ENCODE data around the gene AHDC1.

AHDC1 gene

DNA sequence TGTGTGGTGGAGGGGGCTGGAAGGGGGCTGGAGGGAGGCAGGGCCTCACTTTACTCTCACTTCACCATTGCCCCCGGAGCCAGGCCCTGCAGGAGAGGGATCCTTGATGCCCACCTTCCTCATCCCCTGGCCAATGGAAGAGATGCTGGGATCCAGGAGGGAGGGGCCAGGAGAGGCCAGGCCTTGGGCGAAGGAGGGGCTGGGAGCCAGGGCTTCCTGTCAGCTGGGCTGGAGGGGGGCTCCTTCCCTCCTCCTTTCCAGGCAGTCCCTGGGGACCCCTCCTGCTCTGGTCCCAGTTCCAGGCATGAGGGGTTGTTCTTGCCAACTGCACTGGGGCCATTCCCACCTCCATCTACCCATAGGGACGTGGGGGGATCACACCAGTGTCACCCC is 5.7 kb downstream of the AHDC1 start:
- DNase-seq, result no peak

DNA sequence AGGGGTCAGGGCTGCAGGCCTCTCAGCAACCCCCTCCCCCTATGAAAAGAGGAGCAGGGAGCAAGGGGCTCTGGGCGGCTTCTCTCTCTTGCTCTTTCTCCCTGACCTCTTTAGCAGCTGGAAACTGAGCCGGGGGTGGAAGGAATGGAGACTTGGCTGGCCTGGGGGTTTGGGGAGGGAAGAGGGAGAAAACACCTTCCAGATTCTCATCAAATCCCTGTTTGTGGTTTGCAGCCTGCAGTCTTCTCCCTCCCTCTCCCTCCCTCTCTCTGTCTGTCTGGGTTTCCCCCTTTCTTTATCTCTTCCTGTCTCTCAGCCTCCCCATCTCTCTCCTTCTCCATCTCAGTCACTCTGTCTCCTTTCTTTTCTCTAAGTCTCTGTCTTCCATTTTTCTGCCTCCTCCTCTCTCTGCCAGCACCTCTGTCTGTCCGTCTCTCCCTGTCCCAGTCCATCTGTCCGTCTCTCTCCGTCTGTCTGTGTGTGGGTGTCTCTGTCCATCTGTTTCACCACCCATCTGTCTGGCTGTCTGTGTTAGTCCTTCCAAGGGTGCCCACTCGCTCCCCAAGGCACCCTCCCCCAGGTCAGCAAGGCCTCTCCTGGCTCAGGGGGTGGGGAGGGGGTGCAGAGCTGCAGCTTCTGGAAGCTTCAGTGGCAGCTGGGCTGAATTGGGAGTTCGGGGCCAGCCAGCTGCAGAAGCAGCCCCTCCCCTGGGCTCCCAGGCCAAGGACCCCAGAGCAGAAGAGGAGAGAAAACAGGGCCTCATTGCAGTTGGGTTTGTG is 6.2 kb downstream of the AHDC1 start:
- no peak for DNase-seq

DNA sequence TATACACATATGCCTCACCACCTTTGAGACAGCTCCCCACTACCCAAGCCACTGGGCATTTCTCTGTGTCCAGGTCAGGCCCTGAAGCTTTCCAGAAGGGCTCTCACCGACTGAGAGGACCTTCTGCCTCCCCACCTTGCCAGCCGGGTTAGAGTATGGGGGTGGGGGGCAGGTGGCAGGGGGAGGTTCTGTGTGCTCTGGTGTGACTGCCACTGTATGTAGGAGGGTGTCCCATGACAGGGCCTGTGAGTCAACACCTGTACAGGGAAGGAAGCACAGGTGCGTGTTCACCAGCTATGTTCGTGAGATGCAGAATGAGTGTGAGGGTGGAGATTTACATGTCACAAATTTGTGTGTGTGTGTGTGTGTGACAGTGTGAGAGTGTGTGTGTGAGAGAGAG is 7.0 kb downstream of the AHDC1 start:
- no peak for DNase-seq

DNA sequence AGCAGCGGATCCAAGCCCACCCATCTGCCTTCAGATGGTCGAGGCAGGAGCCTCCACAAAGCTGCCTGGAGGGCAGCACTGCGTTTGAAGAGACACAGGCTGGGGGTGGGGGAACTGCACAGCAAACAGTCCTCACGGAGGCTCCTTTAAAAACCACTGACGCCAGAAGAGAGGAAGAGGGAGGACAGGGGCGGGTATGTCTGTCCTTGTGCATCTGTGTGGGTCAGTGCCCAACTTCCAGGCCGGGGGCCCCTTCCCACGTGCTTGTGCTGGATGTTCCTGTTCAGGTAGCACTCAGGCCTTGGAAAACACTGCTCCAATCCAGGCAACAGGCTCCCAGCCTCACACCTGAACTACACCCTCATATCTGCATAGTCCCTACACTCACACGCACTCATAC is 7.7 kb downstream of the AHDC1 start:
- DNase-seq, result no peak

GRCh38 chr1:27595597-27595996 is 8.3 kb downstream of the AHDC1 start:
- no peak for DNase-seq

GRCh38 chr1:27594564-27595510 is 9.1 kb downstream of the AHDC1 start:
- DNase-seq, result no peak

DNA sequence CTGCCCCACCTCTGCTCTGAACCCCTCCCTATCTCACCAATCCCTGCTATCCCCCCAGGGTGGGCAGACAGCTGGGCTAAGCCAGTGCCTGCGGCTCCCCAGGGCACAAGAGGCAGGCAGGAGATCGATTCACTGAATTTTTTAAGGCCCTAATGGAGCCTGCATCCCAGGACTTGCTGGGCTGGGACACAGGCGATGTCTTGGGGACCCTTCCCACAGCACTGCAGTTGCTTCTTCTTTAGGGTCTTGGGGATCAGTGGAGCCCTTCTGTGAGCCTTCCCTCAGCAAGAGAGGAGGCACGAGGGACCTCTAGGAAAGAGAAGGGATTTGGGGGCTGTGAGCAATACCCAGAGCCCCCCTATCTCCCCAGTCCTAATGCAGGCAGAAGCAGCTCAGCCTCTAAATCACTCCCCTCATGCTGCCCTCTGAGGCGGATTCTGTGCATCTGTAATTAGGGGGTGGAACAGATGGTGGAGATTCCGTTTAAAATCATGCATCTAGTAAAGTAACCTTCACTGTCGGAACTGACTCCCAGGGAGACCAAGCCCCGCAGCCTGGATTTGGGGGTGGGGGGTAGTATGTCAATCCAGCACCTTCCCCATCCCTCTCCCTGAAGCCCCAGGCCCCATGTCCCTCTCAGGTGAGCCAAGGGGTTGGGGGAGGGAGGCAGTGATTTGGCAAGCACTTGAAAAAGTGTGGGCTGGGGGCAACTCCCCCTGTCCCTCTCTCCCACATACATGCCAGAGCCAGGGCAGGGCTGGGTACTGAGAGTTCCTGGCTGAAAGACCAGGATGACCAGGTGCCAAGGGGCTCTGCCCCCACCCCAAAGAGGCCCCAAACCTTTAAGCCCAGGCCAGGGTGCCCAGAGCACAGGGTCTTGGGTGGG is 10.0 kb downstream of the AHDC1 start:
- peak; percentile 62 for DNase-seq

DNA sequence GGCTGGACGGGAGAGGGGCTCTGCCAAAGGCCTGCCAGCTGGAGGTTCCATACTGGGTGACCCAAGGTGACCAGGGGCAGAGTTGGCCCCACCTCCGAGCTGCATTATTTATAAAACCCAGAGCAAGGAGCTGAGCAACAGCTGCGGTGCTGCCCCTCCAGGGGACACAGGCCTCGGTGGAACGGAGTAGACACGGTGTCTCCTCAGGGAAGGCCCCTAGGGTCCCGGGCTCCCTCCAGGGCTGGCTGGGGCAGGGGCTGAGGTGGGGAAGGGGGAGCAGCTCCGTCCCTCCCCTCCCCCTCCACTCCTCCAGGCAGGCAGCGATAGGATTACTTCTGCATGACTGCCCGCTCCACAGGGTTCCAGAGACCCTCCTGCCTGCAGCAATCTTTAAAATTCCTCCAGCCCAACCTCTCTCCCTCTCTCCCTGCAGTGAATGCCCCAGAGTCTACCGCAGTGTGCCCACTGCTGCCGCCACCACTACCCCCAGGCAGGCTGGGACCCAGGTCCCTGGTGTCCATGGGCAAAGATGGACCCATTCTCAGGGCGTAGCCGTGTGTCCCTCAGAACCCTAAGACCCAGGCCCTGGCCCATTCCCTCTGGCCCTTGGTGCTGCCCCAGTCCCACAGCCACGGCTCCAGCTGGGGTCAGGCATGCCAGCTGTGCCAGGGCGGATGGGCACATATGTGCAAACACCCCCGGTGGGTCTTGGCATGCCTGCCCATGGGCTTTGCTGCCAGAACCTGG is 10.8 kb downstream of the AHDC1 start:
- no peak for DNase-seq

- DNase-seq, result no peak
These were observed 11.6 kb downstream of the AHDC1 start for GRCh38 chr1:27592232-27592930.

- DNase-seq, result no peak
These were observed 12.3 kb downstream of the AHDC1 start for GRCh38 chr1:27591622-27592021.

DNA sequence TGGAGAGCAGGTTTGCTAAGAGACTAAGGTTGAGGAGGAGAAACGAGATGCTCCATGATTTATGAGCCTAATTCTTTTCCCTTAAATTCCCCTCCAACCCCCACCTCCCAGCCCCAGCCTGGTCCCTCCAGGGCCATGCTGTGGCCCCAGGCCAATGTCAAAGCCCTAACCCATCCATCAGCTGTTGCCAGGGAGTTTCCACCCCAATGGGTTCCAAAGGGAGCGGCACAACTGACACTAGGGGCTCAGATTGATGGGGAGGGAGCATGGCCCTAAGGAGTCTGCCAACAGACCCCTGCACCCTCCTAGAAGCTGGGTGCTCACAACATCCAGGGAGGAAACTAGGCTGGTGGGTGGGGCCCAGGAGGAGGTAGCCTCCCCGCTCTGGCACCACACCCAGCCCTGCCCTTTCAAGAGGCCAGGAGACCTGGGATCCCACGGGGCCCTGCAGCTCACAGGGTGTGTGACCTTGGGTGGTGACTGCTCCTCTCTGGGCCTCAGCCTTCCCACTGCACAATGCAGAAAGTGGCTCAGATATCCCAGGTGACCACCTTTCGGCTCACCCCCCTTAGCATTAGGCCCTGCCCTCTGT is 12.9 kb downstream of the AHDC1 start:
- DNase-seq, result no peak

- DNase-seq, result no peak
These were observed 14.0 kb downstream of the AHDC1 start for GRCh38 chr1:27589841-27590426.

DNA sequence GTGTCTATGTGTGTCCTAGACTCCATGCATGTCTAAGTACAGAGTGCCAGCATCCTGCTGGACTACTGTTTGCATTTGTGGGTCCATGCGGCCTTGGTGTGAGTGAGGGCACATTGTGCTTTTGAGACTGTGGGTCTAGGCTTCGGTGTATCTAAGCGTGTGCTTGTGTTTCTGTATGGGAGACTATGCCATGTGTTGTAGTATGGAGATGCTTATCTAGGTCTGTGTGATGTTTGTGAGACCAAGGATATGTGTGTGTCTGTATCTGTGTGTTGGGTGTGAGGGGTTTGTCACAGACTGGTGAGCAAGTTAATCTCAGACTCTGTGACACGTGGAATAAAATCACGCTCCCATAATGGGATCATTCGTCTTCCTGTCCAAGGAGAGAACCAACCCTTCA is 14.5 kb downstream of the AHDC1 start:
- DNase-seq, result no peak

DNA sequence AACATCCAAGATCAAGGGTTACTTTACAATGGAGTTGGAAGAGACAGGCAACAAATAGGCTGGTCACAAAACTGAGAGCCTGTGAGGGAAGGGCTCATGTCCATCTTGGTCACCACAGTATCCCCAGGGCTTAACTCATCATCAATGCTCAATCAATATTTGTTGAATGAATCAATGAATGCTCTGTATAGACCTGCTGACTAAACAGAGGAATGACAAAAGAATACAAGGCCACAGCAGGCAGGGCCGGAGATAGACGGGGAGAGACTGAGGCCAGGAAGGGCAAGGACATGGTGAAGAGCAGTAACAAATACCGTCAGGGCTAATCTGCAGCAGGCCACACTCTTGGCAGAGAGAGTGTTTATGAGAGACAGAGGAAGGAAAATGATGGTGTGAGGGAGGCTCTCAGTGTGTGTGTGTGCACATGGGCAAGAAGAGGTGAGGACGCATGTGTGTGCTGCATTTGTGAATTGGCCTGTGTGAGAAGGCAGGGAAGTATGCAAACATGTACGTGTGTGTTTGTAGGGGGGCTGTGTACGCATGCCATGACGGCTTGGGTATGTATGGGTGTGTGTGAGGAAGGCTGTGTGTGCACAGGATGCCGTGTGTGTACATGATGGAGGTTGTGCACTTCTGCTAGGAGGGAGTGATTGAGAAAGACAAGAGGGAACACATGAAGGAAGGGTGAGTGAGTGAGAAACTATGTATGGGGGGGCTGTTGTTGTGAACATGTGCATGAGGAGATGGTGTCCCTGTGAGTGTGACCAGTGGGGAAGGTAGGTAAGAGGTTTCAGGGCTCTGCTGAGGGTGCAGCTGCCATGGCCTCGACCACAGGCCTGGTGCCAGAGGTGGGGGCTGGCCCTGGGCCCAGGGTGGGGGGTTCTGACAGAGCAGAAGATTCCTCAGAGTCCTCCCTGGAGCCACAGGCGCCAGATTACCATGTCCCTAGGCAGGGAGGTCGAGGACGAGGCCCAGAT is 15.4 kb downstream of the AHDC1 start:
- DNase-seq, result no peak

DNA sequence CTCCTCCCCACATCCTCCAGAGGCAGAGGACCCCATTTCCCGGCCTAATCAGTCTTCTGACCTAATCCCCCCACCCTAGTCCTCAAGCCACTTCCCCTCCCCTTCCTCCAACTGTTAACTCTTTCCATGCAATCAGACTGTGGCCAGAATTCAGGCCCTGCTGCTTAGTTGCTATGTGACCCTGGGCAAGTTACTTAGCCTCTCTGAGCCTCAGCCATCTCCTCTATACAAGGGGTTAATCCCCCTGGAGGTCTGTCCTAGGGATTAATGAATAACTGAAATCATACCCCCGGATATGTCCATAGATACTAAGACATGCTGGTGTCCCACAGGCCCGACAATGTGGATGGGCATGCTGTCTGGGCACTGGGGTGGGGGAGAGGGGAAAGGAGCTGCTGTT is 18.3 kb downstream of the AHDC1 start:
- DNase-seq, result no peak

DNA sequence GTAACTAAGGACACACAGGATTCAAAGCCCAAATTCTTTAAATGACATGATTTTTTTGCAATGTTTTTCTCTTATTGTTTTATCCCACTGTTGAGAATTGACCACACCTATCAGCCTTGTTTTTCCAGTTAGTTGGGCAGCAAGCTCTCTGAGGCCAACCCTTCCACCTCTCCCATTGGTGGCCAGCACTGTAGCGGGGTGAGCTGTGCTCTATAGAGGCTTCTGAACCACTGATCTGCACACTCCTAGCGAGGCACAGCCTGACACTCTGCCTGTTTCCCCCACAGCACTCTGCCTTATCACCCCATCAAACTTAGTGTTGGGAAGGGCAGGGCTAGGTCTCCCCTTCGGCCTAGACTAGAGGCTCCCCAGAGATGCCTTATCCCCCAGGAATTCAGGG is 19.5 kb downstream of the AHDC1 start:
- no peak for DNase-seq

- DNase-seq, result no peak
These were observed 20.5 kb downstream of the AHDC1 start for GRCh38 chr1:27583479-27583878.

GRCh38 chr1:27581823-27582243 is 22.1 kb downstream of the AHDC1 start:
- no peak for DNase-seq

DNA sequence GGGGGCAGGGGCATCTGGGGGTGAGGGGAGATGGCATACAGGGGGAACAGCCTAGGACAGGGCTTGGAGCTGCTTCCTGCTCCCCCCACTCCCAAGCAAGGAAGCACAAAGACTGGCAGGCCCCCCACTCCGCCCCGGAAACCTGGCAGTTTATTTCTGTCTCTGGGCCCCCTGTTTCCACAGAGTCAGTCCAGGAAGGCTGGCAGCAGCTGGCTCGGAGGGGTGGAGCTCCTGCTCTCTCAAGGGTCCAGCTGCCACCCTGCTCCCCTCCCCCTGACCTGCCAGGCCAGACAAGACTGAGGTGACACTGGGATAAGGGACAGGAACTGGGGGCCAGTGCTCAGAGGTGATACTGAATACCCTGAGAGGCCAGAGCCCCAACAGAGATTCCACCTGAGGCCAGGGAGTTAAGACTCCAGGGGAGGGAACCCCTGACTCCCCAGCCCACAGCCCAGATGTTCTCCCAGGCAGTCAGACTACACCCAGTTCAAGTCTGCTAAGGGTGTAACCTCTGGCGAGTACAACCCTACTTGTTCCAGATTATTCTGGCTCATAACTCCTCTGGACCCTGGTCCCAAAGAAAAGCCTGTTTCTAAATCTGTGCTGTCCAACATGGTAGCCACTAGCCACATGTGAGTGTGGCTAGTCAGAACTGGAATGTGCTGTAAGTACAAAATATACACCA is 26.3 kb downstream of the AHDC1 start:
- no peak for DNase-seq

Measured in NCI-H2227 treated with DMSO at 0.1 percent for 48 hours (cell line).